ENCODE data around the gene TTC7B. TPM values are rescaled to one million over a fixed set of nuclear protein-coding genes. Genes with fewer than 3 reads are reported as not detected.

Gene TTC7B
- total RNA-seq, 1 experiment from 2014 or later: 40.9 TPM

DNA sequence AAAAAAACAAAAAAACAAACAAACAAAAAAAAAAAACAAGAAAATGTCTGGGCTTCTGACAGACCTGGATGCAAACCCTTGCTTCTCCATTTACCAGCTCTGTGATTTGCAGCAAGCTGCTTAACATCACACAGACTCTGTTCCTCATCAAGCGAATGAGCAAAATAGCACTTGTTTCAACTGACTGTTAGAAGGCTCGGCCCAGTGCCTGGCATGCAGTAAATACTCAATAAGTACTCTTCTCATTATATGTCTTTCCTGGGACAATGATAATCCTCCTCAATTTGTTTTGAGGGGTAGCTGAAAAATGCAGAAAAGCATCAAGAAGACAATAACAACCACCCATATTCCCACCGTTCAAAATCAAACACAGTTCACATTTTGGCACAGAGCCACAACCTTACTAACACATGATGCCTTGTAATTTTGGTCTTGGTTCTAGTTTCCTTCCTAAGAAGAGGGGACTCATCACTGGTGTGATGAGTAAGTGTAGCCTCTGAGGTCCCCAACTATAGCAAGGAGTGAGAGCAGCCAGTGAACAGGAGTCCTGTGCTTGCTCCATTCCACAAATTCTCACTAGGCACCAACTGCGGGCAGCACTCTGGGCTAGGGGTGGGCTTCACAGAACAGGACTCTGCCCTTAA is 60.4 kb downstream of the TTC7B start:
- DNase-seq (ENCODE audit: low read depth, low spot score) (no peak), ATAC-seq (no peak)
- CTCF ChIA-PET: no interaction called here
- Histone ChIP-seq H3K9me3 (ENCODE audit: control insufficient read depth, insufficient read depth, low read depth, low read length) (no peaks in the 10 kb centered on the region), H3K36me3 (ENCODE audit: control insufficient read depth, insufficient read depth, low read length) (no peaks in the 10 kb centered on the region), H3K27ac (ENCODE audit: low read length) (no peak overlapping the region), H3K27me3 (ENCODE audit: control insufficient read depth, insufficient read depth, low read length) (no peaks in the 10 kb centered on the region), H3K4me1 (ENCODE audit: control insufficient read depth, insufficient read depth, low read length) (peaks cover 7% of the 10 kb centered on the region), H3K4me3 (ENCODE audit: low read depth in 2 of 2, low read length in 2 of 2) (no peak overlapping the region)
- no TSS peak for BruUV-seq (replicated peaks)
- TF ChIP-seq SIN3A (IDR thresholded peaks at IDR 0.05; ENCODE audit: borderline replicate concordance, insufficient read depth, low read depth, low read length) (no peak), POLR2AphosphoS5 (IDR thresholded peaks at IDR 0.05; ENCODE audit: low read depth, low read length) (no peak), TCF7L2 (IDR thresholded peaks at IDR 0.05; ENCODE audit: low read depth, low read length) (no peak), REST (IDR thresholded peaks at IDR 0.05; ENCODE audit: insufficient read depth in 1 of 2, low read depth in 2 of 2, low read length in 1 of 2) (no peak)
- TF ChIP-seq, protein P1, sequence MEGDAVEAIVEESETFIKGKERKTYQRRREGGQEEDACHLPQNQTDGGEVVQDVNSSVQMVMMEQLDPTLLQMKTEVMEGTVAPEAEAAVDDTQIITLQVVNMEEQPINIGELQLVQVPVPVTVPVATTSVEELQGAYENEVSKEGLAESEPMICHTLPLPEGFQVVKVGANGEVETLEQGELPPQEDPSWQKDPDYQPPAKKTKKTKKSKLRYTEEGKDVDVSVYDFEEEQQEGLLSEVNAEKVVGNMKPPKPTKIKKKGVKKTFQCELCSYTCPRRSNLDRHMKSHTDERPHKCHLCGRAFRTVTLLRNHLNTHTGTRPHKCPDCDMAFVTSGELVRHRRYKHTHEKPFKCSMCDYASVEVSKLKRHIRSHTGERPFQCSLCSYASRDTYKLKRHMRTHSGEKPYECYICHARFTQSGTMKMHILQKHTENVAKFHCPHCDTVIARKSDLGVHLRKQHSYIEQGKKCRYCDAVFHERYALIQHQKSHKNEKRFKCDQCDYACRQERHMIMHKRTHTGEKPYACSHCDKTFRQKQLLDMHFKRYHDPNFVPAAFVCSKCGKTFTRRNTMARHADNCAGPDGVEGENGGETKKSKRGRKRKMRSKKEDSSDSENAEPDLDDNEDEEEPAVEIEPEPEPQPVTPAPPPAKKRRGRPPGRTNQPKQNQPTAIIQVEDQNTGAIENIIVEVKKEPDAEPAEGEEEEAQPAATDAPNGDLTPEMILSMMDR (IDR thresholded peaks at IDR 0.05): no peak
- POLR2A ChIA-PET: no interaction called here
- intact Hi-C loops (cut with micrococcal nuclease; ENCODE audit: unreplicated experiment) (loop anchor here (10.0 kb wide), 1 partner anchor 361 kb away; the partner anchor contains the start of gene CALM1), in situ Hi-C loops (cut with HindIII; ENCODE audit: low pct_unique_long_range_greater_than_20kb, low sequenced_read_pairs) (no loop called here)

- POLR2A ChIA-PET: no interaction called here
- intact Hi-C loops (cut with micrococcal nuclease; ENCODE audit: unreplicated experiment): loop anchor here (10.0 kb wide), 1 partner anchor 359 kb away; the partner anchor contains the start of gene CALM1
Observed at GRCh38 chr14:90753456-90754005, 62.7 kb downstream of the TTC7B start.

More at GRCh38 chr14:90753456-90754005, 62.7 kb downstream of the TTC7B start:
- Histone ChIP-seq H3K4me3 (ENCODE audit: low read depth in 2 of 2, low read length in 2 of 2) (no peak overlapping the region), H3K27me3 (ENCODE audit: control insufficient read depth, insufficient read depth, low read length) (no peaks in the 10 kb centered on the region), H3K9me3 (ENCODE audit: control insufficient read depth, insufficient read depth, low read depth, low read length) (no peaks in the 10 kb centered on the region), H3K27ac (ENCODE audit: low read length) (no peak overlapping the region), H3K36me3 (ENCODE audit: control insufficient read depth, insufficient read depth, low read length) (no peaks in the 10 kb centered on the region), H3K4me1 (ENCODE audit: control insufficient read depth, insufficient read depth, low read length) (peaks cover 2% of the 10 kb centered on the region; the same call in 1 of the 2 replicates)
- DNase-seq (ENCODE audit: low read depth, low spot score): no peak
- no peak for ATAC-seq
- BruUV-seq (replicated peaks): no TSS peak
- CTCF ChIA-PET: no interaction called here
- TF ChIP-seq POLR2AphosphoS5 (IDR thresholded peaks at IDR 0.05; ENCODE audit: low read depth, low read length): no peak
- TF ChIP-seq SIN3A (IDR thresholded peaks at IDR 0.05; ENCODE audit: borderline replicate concordance, insufficient read depth, low read depth, low read length): no peak
- no peak for TF ChIP-seq REST (IDR thresholded peaks at IDR 0.05; ENCODE audit: insufficient read depth in 1 of 2, low read depth in 2 of 2, low read length in 1 of 2)
- in situ Hi-C loops (cut with HindIII; ENCODE audit: low pct_unique_long_range_greater_than_20kb, low sequenced_read_pairs): no loop called here
